ENCODE measurements around the gene DENND1B.

DENND1B gene

GRCh38 chr1:197660389-197660788 lies 114.9 kb downstream of the DENND1B start:
- Histone ChIP-seq H3K9me2 (replicated peaks; ENCODE audit: insufficient read depth, low read length) (no peaks in the 10 kb centered on the region), H3K36me3 (replicated peaks; ENCODE audit: insufficient read depth, low read length) (no peaks in the 10 kb centered on the region), H4K20me1 (ENCODE audit: insufficient read depth, low read length) (no peaks in the 10 kb centered on the region), H3K9ac (ENCODE audit: low read length) (no peak overlapping the region), H3K27ac (ENCODE audit: low read length) (no peak overlapping the region), H3K4me1 (ENCODE audit: low read length) (peaks cover 2% of the 10 kb centered on the region; the same call in 1 of the 2 replicates), H3K4me3 (ENCODE audit: low read length) (no peak overlapping the region), H3F3A (ENCODE audit: insufficient read depth, low read length) (peaks cover 9% of the 10 kb centered on the region), H3K79me2 (ENCODE audit: low read length) (peaks cover 50% of the 10 kb centered on the region), H3K4me2 (ENCODE audit: low read depth, low read length) (no peak overlapping the region), H3K27me3 (replicated peaks; ENCODE audit: insufficient read depth, low read length) (no peaks in the 10 kb centered on the region), H2AFZ (ENCODE audit: low read length) (no peak overlapping the region), H3K9me3 (replicated peaks; ENCODE audit: insufficient read depth, low read length) (no peaks in the 10 kb centered on the region)
- TF ChIP-seq EZH2phosphoT487 (IDR thresholded peaks at IDR 0.05; ENCODE audit: low read length) = no peak
- TF ChIP-seq CTCF (IDR thresholded peaks at IDR 0.05; ENCODE audit: low read length) = no peak
- no peak for TF ChIP-seq EZH2 (optimal IDR thresholded peaks at IDR 0.05; ENCODE audit: low read depth, low read length)
- no peak for DNase-seq

GRCh38 chr1:197659171-197659570 lies 116.1 kb downstream of the DENND1B start:
- no peak for TF ChIP-seq EZH2 (optimal IDR thresholded peaks at IDR 0.05; ENCODE audit: low read depth, low read length)
- TF ChIP-seq CTCF (IDR thresholded peaks at IDR 0.05; ENCODE audit: low read length) = no peak
- no peak for TF ChIP-seq EZH2phosphoT487 (IDR thresholded peaks at IDR 0.05; ENCODE audit: low read length)
- Histone ChIP-seq H3K9me3 (replicated peaks; ENCODE audit: insufficient read depth, low read length) (no peaks in the 10 kb centered on the region), H3K9me2 (replicated peaks; ENCODE audit: insufficient read depth, low read length) (no peaks in the 10 kb centered on the region), H3K27ac (ENCODE audit: low read length) (no peak overlapping the region), H3K4me3 (ENCODE audit: low read length) (peak overlapping the region; percentile 23), H3K36me3 (replicated peaks; ENCODE audit: insufficient read depth, low read length) (no peaks in the 10 kb centered on the region; the same call in 1 of the 2 replicates), H3K4me1 (ENCODE audit: low read length) (peaks cover 2% of the 10 kb centered on the region; the same call in 1 of the 2 replicates), H4K20me1 (ENCODE audit: insufficient read depth, low read length) (no peaks in the 10 kb centered on the region), H3K9ac (ENCODE audit: low read length) (no peak overlapping the region; the same call in 1 of the 2 replicates), H3F3A (ENCODE audit: insufficient read depth, low read length) (peaks cover 8% of the 10 kb centered on the region), H3K27me3 (replicated peaks; ENCODE audit: insufficient read depth, low read length) (no peaks in the 10 kb centered on the region), H3K4me2 (ENCODE audit: low read depth, low read length) (peak overlapping the region; percentile 46), H3K79me2 (ENCODE audit: low read length) (peaks cover 52% of the 10 kb centered on the region), H2AFZ (ENCODE audit: low read length) (no peak overlapping the region)
- DNase-seq = peak; percentile 45

GRCh38 chr1:197649188-197649587 lies 126.1 kb downstream of the DENND1B start:
- no peak for TF ChIP-seq CTCF (IDR thresholded peaks at IDR 0.05; ENCODE audit: low read length)
- H3K79me2 ChIP-seq (ENCODE audit: low read length) = peaks cover 13% of the 10 kb centered on the region; the same call in 1 of the 2 replicates
- DNase-seq = no peak
- H3K9ac ChIP-seq (ENCODE audit: low read length) = no peak overlapping the region
- H3K9me3 ChIP-seq (replicated peaks; ENCODE audit: insufficient read depth, low read length) = no peaks in the 10 kb centered on the region
- H3F3A ChIP-seq (ENCODE audit: insufficient read depth, low read length) = 0 out of 2 replicates have a peak, but pooled peaks cover 3% of the 10 kb centered on the region
- no peaks in the 10 kb centered on the region for H3K4me1 ChIP-seq (ENCODE audit: low read length)
- no peaks in the 10 kb centered on the region for H3K9me2 ChIP-seq (replicated peaks; ENCODE audit: insufficient read depth, low read length)
- H4K20me1 ChIP-seq (ENCODE audit: insufficient read depth, low read length) = peaks cover 4% of the 10 kb centered on the region; the same call in 1 of the 2 replicates
- no peak overlapping the region for H3K4me3 ChIP-seq (ENCODE audit: low read length)
- H3K4me2 ChIP-seq (ENCODE audit: low read depth, low read length) = no peak overlapping the region
- no peak overlapping the region for H3K27ac ChIP-seq (ENCODE audit: low read length)
- H2AFZ ChIP-seq (ENCODE audit: low read length) = no peak overlapping the region
- peaks cover 6% of the 10 kb centered on the region; the same call in 1 of the 2 replicates for H3K36me3 ChIP-seq (replicated peaks; ENCODE audit: insufficient read depth, low read length)
- no peaks in the 10 kb centered on the region for H3K27me3 ChIP-seq (replicated peaks; ENCODE audit: insufficient read depth, low read length)

Data from MM.1S (cell line).